MM.1S (cell line): ENCODE data around the gene FAM107A.

Experiments used
- DNase-seq: peaks from one replicate; pipeline ENCODE4 v3.0.0-alpha.2; 2015
- H2AFZ ChIP-seq: fragments of 300-600 bp; sonication (generic); 2 replicates; pipeline ENCODE4 v1.6.0; 2016; ENCODE audit warnings: antibody characterized with exemption, low read length
- H3F3A ChIP-seq: fragments of 300-600 bp; sonication (generic); 2 replicates; pipeline ENCODE4 v1.6.1; 2016; ENCODE audit warnings: mild to moderate bottlenecking, antibody characterized with exemption, low read length, moderate library complexity, mixed read lengths; ENCODE audit not compliant: insufficient read depth
- H3K27ac ChIP-seq: fragments of 300-600 bp; sonication (generic); 2 replicates; pipeline ENCODE4 v1.5.1; 2016; ENCODE audit warnings: mild to moderate bottlenecking, low read length
- H3K27me3 ChIP-seq: fragments of 300-600 bp; sonication (generic); replicated peaks from 2 replicates; pipeline ENCODE4 v1.6.0; 2016; ENCODE audit warnings: low read length; ENCODE audit not compliant: insufficient read depth
- H3K36me3 ChIP-seq: fragments of 300-600 bp; sonication (generic); replicated peaks from 2 replicates; pipeline ENCODE4 v1.6.1; 2016; ENCODE audit warnings: mild to moderate bottlenecking, low read length, mixed read lengths; ENCODE audit not compliant: insufficient read depth
- H3K4me1 ChIP-seq: fragments of 300-600 bp; sonication (generic); 2 replicates; pipeline ENCODE4 v1.6.1; 2016; ENCODE audit warnings: low read length, mixed read lengths
- H3K4me2 ChIP-seq: fragments of 300-600 bp; sonication (generic); 2 replicates; pipeline ENCODE4 v1.6.0; 2016; ENCODE audit warnings: low read depth, low read length
- H3K4me3 ChIP-seq: fragments of 300-600 bp; sonication (generic); 2 replicates; pipeline ENCODE4 v1.5.1; 2016; ENCODE audit warnings: low read length, mixed read lengths
- H3K79me2 ChIP-seq: fragments of 300-600 bp; sonication (generic); 2 replicates; pipeline ENCODE4 v1.6.1; 2016; ENCODE audit warnings: mixed run types, low read length, mixed read lengths
- H3K9ac ChIP-seq: fragments of 300-600 bp; sonication (generic); 2 replicates; pipeline ENCODE4 v1.6.1; 2016; ENCODE audit warnings: low read length, mixed read lengths
- H3K9me2 ChIP-seq: fragments of 300-600 bp; sonication (generic); replicated peaks from 2 replicates; pipeline ENCODE4 v1.6.1; 2016; ENCODE audit warnings: mild to moderate bottlenecking, low read length, mixed read lengths; ENCODE audit not compliant: insufficient read depth
- H3K9me3 ChIP-seq: fragments of 300-600 bp; sonication (generic); replicated peaks from 2 replicates; pipeline ENCODE4 v1.6.1; 2016; ENCODE audit warnings: mild to moderate bottlenecking, low read length, mixed read lengths; ENCODE audit not compliant: insufficient read depth
- H4K20me1 ChIP-seq: fragments of 300-600 bp; sonication (generic); 2 replicates; pipeline ENCODE4 v1.6.1; 2016; ENCODE audit warnings: mild to moderate bottlenecking, low read length, moderate library complexity, mixed read lengths; ENCODE audit not compliant: insufficient read depth
- EZH2 ChIP-seq: fragments of 300-600 bp; sonication (generic); optimal IDR thresholded peaks from 2 replicates; pipeline ENCODE3; 2017; ENCODE audit warnings: low read depth, mild to moderate bottlenecking, antibody characterized with exemption, low read length, mixed read lengths
- EZH2phosphoT487 ChIP-seq: fragments of 300-600 bp; sonication (generic); IDR thresholded peaks from 2 replicates; pipeline ENCODE4 v1.6.1; 2018; ENCODE audit warnings: antibody characterized with exemption, low read length
- TF ChIP-seq, protein P1 (sequence below): fragments of 300-600 bp; sonication (generic); IDR thresholded peaks from 2 replicates; pipeline ENCODE4 v1.5.1; 2016; ENCODE audit warnings: antibody characterized with exemption, low read length, mixed read lengths

FAM107A gene

DNA sequence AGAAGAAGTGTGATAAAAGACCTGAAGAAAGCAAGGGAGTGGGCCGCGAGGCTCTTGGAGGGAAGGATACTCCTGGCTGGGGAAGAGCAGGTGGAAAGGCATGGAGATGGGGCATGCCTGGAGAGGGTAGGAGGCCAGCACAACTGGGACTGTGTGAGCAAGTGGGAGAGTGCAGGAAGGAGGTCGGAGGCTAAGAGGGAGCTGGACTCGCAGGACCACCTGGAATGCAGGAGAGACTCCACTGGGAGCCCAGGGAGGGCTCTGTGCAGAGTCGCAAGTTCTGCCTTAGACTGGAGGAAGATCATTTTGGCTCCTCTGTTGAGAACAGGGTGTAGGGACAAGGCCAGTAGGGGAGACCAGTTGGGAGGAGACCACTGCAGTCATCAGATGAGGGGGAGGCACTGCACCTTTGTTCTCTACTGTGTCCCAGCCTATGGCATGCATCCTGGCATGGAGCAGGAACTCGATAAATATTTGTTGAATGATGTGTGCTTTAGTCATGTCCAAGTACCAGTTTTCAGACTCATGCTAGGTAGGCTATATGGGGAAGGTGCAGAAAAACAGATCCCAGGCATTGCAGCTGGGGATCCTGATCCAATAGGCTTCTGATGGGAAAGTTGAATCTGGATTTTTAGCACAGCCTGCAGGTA lies 13.7 kb downstream of the FAM107A start:
- DNase-seq: no peak
- TF ChIP-seq, protein P1, sequence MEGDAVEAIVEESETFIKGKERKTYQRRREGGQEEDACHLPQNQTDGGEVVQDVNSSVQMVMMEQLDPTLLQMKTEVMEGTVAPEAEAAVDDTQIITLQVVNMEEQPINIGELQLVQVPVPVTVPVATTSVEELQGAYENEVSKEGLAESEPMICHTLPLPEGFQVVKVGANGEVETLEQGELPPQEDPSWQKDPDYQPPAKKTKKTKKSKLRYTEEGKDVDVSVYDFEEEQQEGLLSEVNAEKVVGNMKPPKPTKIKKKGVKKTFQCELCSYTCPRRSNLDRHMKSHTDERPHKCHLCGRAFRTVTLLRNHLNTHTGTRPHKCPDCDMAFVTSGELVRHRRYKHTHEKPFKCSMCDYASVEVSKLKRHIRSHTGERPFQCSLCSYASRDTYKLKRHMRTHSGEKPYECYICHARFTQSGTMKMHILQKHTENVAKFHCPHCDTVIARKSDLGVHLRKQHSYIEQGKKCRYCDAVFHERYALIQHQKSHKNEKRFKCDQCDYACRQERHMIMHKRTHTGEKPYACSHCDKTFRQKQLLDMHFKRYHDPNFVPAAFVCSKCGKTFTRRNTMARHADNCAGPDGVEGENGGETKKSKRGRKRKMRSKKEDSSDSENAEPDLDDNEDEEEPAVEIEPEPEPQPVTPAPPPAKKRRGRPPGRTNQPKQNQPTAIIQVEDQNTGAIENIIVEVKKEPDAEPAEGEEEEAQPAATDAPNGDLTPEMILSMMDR: no peak
- TF ChIP-seq EZH2 (no peak), EZH2phosphoT487 (no peak)
- Histone ChIP-seq H3K79me2 (no peaks in the 10 kb centered on the region), H3K9ac (no peak overlapping the region), H3K27ac (no peak overlapping the region), H3K4me1 (no peaks in the 10 kb centered on the region), H3K36me3 (no peaks in the 10 kb centered on the region), H4K20me1 (no peaks in the 10 kb centered on the region), H3K9me3 (no peaks in the 10 kb centered on the region), H3K4me3 (no peak overlapping the region), H3K9me2 (no peaks in the 10 kb centered on the region), H2AFZ (no peak overlapping the region), H3K4me2 (no peak overlapping the region), H3K27me3 (no peaks in the 10 kb centered on the region), H3F3A (no peaks in the 10 kb centered on the region)

DNA sequence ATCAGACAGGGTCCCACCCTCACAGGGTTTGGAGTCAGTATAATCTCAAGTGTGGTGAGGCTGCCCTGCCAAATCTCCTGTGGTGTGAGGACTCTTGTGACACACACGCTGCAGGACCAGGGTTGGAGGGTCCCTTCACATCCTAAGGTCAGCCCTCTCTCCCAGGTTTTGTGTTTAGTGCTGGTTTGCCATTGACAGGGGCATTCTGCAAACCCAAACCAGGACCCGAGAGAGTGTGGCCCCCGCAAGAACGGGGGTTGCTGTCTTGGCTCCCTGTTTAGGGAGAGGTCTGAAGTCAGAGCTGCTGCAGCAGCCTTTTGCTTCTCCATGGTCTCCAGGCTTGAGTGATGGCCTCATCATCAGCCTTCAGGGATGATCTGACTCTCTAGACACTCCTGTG lies 14.7 kb downstream of the FAM107A start:
- no peaks in the 10 kb centered on the region for H3K27me3 ChIP-seq
- H4K20me1 ChIP-seq: no peaks in the 10 kb centered on the region
- no peaks in the 10 kb centered on the region for H3K4me1 ChIP-seq
- TF ChIP-seq, protein P1: no peak
- TF ChIP-seq EZH2phosphoT487 (no peak), EZH2 (no peak)
- H3K9me3 ChIP-seq: no peaks in the 10 kb centered on the region
- H3K4me2 ChIP-seq: no peak overlapping the region
- DNase-seq: no peak
- H3K9me2 ChIP-seq: no peaks in the 10 kb centered on the region
- no peaks in the 10 kb centered on the region for H3F3A ChIP-seq
- no peak overlapping the region for H2AFZ ChIP-seq
- no peak overlapping the region for H3K4me3 ChIP-seq
- H3K79me2 ChIP-seq: no peaks in the 10 kb centered on the region
- no peak overlapping the region for H3K9ac ChIP-seq
- no peak overlapping the region for H3K27ac ChIP-seq
- H3K36me3 ChIP-seq: no peaks in the 10 kb centered on the region

DNA sequence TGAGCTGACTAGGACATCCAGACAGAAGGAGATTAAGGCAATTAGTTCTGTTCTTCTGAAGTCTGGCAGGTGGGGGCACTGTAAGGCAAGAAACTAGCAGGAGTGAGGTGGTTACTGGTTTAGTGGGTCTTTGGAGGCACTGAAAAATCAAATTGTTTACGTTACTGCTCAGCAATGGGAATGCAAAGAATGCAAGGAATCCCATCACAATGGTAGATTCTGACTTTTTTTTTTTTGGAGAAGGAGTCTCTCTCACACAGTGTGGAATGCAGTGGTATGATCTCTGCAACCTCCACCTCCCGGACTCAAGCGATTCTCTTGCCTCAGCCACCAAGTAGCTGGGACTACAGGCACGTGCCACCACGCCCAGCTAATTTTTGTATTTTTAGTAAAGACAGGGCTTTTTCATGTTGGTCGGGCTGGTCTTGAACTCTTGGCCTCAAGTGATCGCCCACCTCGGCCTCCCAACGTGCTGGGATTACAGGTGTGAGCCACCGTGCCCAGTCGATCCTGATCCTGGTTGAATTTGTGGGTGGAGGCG lies 16.4 kb downstream of the FAM107A start:
- H3K4me1 ChIP-seq: no peaks in the 10 kb centered on the region
- H3K79me2 ChIP-seq: no peaks in the 10 kb centered on the region
- no peaks in the 10 kb centered on the region for H3K9me3 ChIP-seq
- H3K9ac ChIP-seq: no peak overlapping the region
- no peaks in the 10 kb centered on the region for H3F3A ChIP-seq
- no peaks in the 10 kb centered on the region for H3K36me3 ChIP-seq
- no peak overlapping the region for H3K4me2 ChIP-seq
- H3K27me3 ChIP-seq: no peaks in the 10 kb centered on the region
- H4K20me1 ChIP-seq: no peaks in the 10 kb centered on the region
- no peak for DNase-seq
- no peak overlapping the region for H3K27ac ChIP-seq
- H3K9me2 ChIP-seq: no peaks in the 10 kb centered on the region
- H3K4me3 ChIP-seq: no peak overlapping the region
- TF ChIP-seq, protein P1: no peak
- TF ChIP-seq EZH2 (no peak), EZH2phosphoT487 (no peak)
- no peak overlapping the region for H2AFZ ChIP-seq
